Measurements from ENCODE around the gene EPO.
A peak's percentile ranks its signal among the peaks of the same experiment; 100 is the strongest.
"Not testable (repeated sequence)": the region's sequence is repeated elsewhere in the genome, so short reads cannot be mapped to it uniquely, and the experiment has no call there.

EPO gene

DNA sequence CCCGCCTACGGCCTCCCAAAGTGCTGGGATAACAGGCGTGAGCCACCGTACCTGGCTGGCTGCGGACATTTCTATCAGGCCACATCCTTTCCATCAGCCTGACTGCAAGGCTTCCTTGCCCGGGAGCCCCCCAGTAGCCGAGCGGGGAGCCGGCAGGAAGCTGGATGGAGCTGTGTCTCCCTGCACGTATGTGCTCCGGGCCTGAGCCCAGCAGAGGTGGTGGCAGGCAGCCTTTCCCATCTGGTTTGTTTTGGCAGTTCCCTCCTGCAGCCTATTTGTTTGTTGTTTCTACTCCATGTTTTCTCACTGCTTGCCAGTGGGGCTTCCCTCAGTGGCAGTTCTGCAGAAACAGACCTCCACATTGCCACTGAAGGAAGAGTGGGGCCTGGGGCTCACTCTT, 8.9 kb upstream of the EPO start:
- no peak overlapping the region for H3K27ac ChIP-seq
- TF ChIP-seq, protein P1, sequence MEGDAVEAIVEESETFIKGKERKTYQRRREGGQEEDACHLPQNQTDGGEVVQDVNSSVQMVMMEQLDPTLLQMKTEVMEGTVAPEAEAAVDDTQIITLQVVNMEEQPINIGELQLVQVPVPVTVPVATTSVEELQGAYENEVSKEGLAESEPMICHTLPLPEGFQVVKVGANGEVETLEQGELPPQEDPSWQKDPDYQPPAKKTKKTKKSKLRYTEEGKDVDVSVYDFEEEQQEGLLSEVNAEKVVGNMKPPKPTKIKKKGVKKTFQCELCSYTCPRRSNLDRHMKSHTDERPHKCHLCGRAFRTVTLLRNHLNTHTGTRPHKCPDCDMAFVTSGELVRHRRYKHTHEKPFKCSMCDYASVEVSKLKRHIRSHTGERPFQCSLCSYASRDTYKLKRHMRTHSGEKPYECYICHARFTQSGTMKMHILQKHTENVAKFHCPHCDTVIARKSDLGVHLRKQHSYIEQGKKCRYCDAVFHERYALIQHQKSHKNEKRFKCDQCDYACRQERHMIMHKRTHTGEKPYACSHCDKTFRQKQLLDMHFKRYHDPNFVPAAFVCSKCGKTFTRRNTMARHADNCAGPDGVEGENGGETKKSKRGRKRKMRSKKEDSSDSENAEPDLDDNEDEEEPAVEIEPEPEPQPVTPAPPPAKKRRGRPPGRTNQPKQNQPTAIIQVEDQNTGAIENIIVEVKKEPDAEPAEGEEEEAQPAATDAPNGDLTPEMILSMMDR (conservative IDR thresholded peaks at IDR 0.05): no peak

DNA sequence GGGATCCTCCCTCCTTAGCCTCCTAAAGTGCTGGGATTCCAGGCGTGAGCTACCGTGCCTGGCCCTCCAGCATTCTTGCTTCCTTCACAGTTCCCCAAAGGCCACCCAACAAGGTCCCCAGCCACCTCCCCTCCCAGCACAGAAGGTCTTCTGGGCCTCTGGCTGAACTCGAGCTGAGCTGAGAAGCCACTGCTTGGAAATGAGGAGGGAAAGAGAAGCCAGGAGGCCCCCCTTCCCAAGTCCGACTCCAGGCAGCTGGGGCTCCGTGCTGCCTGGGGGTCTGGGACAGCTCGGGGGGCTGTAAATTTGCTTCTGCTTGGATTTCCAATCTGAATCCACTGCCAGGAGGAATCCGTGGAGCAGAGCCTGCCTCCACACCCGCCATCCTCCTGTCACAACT, 5.5 kb upstream of the EPO start:
- TF ChIP-seq, protein P1 (conservative IDR thresholded peaks at IDR 0.05): no peak
- H3K27ac ChIP-seq: no peak overlapping the region

DNA sequence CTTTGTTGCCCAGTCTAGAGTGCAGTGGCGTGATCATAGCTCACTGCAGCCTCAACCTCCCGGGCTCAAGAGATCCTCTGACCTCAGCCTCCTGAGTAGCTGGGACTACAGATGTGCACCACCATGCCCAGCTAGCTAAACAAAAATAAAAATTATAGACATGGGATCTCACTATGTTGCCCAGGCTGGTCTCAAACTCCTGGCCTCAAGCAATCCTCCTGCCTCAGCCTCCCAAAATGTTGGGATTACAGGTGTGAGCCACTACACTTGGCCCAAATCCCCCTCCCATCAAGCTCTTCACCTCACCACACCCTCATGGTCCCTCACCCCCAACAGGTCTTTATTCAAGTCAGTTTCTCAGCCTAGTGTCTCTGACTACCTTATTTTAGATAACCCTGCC, 3.2 kb upstream of the EPO start:
- H3K27ac ChIP-seq: not testable (repeated sequence)

DNA sequence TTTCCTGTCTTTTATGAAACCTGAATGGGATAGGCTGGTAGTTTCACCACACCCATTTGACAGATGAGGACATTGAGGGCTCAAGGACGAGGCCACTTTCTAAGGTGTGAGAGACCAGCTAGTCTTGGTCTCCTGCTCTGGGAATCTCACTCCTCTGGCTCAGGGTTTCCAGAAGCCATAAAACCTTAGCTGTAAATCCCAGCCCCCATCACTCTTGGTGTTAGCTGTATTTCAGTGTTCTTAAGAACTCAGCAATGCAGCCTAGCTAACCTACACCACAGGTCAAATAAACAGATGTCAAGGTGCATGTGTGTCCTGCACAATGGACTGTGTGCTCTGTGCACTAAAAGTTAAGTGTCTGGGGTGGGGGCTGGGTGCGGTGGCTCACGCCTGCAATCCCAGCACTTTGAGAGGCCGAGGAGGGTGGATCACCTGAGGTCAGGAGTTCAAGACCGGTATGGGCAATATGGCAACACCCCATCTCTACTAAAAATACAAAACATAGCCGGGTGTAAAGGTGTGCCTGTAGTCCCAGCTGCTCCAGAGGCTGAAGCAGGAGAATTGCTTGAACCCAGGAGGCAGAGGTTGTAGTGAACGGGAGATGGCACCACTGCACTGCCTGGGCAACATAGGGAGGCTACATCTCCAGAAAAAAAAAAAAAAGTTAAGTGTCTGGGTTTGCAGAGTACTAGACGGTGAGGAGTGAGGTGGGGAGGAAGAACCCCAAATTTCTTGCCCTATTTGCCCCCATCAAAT, 567 bp upstream of the EPO start:
- no peak overlapping the region for H3K27ac ChIP-seq

DNA sequence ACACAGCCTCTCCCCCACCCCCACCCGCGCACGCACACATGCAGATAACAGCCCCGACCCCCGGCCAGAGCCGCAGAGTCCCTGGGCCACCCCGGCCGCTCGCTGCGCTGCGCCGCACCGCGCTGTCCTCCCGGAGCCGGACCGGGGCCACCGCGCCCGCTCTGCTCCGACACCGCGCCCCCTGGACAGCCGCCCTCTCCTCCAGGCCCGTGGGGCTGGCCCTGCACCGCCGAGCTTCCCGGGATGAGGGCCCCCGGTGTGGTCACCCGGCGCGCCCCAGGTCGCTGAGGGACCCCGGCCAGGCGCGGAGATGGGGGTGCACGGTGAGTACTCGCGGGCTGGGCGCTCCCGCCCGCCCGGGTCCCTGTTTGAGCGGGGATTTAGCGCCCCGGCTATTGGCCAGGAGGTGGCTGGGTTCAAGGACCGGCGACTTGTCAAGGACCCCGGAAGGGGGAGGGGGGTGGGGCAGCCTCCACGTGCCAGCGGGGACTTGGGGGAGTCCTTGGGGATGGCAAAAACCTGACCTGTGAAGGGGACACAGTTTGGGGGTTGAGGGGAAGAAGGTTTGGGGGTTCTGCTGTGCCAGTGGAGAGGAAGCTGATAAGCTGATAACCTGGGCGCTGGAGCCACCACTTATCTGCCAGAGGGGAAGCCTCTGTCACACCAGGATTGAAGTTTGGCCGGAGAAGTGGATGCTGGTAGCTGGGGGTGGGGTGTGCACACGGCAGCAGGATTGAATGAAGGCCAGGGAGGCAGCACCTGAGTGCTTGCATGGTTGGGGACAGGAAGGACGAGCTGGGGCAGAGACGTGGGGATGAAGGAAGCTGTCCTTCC, 620 bp downstream of the EPO start:
- TF ChIP-seq, protein P1 (conservative IDR thresholded peaks at IDR 0.05): no peak
- no peak overlapping the region for H3K27ac ChIP-seq

More for the DNA sequence above, 567 bp upstream of the EPO start:
- TF ChIP-seq, protein P1 (conservative IDR thresholded peaks at IDR 0.05): peak; percentile 14; the same call in 1 of the 2 replicates

DNA sequence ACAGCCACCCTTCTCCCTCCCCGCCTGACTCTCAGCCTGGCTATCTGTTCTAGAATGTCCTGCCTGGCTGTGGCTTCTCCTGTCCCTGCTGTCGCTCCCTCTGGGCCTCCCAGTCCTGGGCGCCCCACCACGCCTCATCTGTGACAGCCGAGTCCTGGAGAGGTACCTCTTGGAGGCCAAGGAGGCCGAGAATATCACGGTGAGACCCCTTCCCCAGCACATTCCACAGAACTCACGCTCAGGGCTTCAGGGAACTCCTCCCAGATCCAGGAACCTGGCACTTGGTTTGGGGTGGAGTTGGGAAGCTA, 1.2 kb downstream of the EPO start:
- no peak overlapping the region for H3K27ac ChIP-seq
- TF ChIP-seq, protein P1 (conservative IDR thresholded peaks at IDR 0.05): no peak

DNA sequence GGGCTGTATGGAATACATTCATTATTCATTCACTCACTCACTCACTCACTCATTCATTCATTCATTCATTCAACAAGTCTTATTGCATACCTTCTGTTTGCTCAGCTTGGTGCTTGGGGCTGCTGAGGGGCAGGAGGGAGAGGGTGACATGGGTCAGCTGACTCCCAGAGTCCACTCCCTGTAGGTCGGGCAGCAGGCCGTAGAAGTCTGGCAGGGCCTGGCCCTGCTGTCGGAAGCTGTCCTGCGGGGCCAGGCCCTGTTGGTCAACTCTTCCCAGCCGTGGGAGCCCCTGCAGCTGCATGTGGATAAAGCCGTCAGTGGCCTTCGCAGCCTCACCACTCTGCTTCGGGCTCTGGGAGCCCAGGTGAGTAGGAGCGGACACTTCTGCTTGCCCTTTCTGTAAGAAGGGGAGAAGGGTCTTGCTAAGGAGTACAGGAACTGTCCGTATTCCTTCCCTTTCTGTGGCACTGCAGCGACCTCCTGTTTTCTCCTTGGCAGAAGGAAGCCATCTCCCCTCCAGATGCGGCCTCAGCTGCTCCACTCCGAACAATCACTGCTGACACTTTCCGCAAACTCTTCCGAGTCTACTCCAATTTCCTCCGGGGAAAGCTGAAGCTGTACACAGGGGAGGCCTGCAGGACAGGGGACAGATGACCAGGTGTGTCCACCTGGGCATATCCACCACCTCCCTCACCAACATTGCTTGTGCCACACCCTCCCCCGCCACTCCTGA, 2.4 kb downstream of the EPO start:
- TF ChIP-seq, protein P1 (conservative IDR thresholded peaks at IDR 0.05): no peak
- H3K27ac ChIP-seq: no peak overlapping the region
